Skeletal muscle cell (primary cell): ENCODE measurements around the gene URAD.

Experiments
- DNase-seq: peaks from one replicate; pipeline ENCODE4 v3.0.0-alpha.2; 2010; ENCODE audit warnings: low read depth
- H3K4me3 ChIP-seq: 2 replicates; pipeline ENCODE4 v1.5.1; 2011; ENCODE audit warnings: low read depth, mild to moderate bottlenecking, control low read depth, low read length, moderate library complexity

Gene URAD

DNA sequence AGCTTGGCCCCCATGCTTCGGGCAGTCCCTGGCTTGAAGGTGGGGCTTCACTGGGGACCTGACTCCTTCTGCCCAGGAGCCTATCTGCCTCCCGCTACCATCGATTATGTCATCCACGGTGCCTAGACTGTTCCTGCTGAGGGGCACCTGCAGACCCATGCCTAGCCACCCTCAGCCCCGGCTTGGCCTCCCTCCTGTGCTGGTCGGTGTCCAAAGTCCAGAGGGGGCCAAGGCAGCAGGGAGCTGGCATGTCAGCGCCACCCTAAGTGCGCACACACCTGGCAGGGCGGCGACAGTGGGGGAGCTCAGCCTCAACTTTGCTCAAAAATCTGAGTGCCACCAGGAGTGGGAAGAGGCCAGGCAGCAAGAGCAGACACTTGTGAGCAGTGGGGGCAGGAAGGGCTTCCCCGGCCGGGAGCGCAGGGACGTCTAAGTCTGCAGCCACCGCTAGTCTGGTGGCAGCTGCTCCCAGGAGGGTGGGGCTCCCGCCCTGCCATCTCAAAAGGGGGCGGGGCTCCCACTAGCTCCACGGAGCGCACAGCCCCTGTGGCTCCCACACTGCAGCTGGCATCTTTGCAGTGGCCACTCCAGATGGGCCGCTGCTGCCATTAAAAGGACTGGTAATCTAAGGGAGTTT is 13.5 kb upstream of the URAD start:
- no peak overlapping the region for H3K4me3 ChIP-seq
- DNase-seq = no peak

DNA sequence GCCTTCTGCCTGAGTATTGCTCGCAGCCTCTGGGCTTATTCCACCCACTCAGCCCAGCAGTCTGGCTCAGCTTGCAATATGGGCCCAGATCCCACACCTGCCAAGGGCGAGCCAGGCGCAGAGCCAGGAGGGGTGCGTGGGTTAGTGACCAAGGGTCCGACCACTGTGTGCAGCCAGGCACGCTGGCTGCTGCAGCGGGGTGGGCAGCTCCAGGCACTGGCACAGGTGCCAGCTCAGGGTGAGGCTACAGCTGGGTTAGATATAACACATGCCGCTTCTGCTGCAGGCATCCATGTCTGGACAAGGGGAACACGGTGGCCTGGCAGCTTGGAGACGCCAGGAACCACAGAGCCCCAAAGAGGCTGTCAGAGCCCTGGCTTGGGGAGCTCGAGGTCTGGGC is 12.6 kb upstream of the URAD start:
- no peak overlapping the region for H3K4me3 ChIP-seq
- DNase-seq = no peak

DNA sequence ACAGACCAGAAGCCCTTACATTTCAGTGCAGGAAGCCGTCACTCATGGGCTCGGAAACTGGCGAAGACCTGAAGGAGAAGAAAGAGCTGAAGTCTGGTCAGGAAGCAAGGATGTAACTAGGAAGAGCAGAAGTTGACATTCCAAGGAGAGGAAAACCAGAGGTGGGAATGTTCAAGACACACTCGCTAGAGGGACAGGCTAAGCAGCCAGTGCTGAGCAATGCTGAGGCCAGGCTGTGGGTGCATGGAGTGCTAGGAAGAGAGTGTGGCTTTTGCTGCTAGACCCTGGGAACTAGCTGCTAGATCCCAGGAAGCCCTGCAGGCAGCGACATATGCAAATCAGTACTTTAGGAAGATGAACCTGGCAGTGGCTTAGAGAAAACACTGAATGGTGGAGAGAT is 12.1 kb upstream of the URAD start:
- DNase-seq = no peak
- no peak overlapping the region for H3K4me3 ChIP-seq

DNA sequence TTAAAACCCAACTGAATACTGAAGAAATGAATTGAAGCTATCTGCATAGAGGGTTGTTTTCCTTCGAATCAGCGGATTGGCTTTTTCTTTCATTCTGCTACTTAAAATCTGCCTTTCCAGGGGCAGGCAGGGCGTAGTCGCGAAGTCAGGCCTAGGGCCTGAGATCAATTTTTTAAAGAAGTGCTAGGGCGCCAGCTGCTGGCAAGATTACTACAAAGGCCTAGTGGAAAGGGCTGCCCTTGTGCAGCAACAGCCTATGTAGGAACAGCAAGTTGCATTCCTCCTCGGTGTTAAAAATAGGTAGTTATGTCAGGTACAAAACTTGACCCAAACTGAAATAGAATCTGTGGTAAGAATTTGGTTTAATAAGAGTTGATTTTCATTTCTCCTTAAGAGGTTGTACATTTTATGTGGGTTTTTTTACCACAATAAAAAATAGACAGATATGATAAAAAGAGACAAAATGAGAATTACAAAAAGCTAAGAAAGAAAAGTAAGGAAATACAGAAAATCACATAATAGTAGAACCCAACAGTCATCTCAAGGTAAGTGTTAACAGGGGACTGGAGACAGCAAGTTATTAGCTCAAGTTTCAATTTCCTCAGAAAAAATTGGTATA is 9.5 kb upstream of the URAD start:
- no peak overlapping the region for H3K4me3 ChIP-seq
- DNase-seq = no peak

DNA sequence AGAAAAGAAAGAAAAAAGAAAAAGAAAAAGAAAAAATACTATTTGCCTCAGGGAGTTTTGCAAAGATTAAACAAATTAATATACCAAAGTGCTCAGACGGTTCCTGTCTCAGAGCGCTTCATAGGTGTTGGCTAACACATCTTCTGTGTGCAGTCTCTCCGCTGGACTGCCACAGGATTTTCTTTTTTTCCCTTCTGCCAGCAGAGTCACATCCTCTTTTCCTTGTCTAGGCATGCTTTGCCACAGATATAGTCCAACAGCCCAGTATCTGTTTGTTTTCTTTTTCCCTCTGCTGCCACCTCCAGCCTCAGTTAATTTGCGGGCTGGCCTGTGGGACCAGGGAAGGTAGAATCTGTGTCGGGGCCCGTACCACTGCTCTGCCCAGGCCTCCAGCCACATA is 3.4 kb upstream of the URAD start:
- no peak overlapping the region for H3K4me3 ChIP-seq
- no peak for DNase-seq

DNA sequence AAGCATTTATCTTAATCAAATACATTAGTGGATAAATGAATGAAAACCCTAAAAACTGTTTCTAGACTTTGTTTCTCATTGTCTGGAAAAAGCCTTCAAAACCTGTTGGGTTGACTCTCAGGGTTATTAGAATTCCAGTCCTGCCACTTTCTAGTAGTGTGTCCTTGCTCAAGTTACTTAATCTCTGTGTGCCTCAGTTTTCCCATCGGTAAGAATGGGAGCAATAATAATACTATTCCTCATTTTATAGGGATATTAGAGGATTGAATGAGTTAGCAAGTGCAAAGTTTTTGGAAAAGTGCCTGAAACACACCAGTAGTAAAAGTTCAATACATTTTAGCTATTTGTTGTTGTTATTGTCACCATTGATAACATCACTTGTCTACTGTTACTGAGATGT is 2.9 kb downstream of the URAD start:
- no peak overlapping the region for H3K4me3 ChIP-seq
- no peak for DNase-seq

DNA sequence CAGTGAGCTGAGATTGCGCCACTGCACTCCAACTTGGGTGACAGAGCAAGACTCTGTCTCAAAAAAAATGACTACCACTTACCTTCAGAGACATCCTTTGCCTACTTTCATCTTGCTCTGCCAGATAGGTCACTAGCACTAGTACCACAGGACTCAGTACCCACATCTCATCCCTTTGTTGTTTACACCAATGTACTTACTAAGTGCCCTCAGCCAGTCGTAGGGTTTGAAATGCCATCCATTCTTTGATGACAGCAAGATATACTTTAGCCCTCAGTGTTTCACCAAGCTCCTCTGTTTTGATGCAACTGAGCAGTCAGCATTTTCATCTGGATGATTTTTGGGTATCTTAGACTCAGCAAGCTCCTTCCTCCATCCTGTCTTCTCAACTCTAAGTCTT is 6.1 kb downstream of the URAD start:
- H3K4me3 ChIP-seq = no peak overlapping the region
- DNase-seq = no peak

DNA sequence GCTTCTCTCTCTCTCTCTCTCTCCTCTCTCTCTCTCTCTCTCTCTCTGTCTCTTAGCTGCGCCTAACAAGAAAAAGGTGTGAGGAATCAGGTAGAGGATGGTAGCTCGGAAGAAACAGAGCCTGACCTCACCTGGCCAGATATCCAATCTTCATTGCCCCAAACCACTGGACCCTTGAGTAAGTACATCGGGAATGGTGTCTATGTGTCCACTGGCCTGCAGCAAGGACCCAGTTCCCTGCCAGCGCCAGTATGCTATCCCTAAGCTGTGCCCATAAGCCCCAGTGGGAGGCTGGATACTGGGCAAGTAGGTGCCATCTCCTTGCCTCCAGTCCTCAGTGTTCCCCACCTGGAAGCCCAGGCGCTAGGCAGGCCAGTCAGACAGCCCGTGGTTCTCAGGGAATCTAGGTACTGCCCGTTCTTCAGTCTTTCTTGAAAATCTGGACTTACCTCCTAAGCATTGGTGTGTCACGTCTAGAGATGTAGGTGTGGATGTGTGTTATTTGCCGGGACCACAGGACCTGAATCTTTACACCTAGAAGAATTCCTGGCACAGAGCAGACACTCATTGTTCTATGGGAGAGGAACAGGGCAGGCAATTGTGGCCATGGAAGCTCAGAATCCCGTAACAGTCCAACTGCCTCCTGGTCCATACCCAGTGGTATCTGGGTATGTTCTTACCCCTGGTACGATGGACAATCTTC is 7.3 kb downstream of the URAD start:
- no peak overlapping the region for H3K4me3 ChIP-seq
- DNase-seq = no peak

DNA sequence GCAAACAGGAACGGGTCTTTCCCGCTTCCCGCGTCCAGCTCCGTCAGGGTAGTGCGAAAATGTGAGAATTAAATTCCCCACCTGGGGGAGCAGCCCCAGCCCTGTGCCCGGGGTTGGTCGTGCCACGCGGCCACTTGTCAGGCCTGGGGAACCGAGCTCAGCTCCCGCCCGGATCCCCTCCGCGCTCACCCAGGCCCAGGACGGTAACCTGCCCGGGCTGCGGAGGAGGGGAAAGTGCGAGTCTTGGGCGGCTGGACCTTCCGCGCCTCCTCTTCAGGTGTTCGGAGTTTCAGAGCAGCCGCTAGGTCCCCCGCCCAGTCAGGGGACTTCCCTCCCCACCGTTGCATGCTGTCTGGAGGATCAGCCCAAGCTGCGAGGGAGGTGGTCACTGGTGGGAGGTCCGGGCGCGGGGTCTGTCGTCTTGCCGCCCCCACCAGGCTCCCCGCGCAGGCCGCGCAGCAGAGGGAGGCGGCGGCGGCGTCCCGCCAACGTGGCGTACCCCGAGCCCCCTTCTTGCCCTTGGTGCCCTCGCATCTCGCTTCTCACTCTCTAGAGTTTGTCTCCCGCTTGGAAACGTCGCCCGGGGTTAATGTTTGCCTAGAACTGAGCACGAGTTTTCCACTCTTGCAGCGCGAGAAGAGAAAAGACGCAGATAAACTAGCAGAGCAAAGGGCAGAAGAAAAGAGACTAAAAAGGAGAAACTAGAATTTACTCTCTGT is 8.1 kb downstream of the URAD start:
- H3K4me3 ChIP-seq = no peak overlapping the region
- DNase-seq = no peak

DNA sequence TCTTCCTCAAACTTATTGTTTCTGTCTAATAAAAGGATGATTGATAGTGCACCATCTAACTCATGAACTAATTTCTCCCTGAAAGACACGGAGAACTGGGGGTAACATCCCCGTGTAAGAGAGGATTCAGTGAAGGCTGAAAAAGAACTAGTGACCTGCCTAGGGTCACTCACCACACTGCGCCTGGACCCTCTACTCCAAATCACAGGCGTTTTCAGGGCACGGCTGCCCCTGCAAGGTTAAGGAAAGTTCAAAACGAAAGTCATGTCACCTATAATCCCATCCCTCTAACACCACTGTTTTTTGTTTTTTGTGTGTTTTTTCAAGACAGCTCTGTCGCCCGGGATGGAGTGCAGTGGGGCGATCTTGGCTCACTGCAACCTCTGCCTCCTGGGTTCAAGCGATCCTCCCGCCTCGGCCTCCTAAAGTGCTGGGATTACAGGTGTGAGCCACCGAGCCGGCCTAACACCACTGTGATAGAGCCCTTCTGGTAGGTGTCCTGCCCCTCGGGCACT is 8.7 kb downstream of the URAD start:
- no peak overlapping the region for H3K4me3 ChIP-seq
- no peak for DNase-seq

DNA sequence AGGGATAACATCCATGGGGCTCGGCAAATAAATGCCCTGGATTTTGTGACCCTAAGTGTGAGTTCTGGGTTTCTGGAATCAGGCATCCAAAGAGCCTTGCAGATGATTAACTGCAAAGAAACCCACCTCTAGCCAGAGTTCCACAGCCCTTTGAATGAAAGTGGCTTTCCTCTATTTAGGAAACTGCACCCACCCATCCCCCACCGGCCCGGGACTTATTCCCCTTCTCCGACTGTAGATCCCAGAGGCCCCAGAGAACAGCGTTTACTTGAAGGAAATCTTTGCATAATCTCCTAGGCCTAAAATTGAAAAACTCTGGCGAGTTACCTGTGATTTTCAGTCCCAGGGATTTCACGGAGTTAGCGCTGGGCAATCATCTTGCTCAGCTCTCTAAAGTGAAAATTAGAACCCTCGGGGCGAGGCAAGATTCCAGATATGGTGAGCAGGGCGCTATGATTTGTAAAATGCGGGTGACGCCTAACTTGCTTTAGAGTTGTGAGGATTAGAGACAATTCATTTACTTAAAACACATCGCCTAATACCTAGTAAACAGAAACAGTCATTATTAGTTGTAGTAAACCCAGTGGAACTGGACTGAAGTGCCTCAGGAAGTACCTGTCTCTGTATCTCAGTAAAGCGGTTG is 9.4 kb downstream of the URAD start:
- DNase-seq = no peak
- no peak overlapping the region for H3K4me3 ChIP-seq

DNA sequence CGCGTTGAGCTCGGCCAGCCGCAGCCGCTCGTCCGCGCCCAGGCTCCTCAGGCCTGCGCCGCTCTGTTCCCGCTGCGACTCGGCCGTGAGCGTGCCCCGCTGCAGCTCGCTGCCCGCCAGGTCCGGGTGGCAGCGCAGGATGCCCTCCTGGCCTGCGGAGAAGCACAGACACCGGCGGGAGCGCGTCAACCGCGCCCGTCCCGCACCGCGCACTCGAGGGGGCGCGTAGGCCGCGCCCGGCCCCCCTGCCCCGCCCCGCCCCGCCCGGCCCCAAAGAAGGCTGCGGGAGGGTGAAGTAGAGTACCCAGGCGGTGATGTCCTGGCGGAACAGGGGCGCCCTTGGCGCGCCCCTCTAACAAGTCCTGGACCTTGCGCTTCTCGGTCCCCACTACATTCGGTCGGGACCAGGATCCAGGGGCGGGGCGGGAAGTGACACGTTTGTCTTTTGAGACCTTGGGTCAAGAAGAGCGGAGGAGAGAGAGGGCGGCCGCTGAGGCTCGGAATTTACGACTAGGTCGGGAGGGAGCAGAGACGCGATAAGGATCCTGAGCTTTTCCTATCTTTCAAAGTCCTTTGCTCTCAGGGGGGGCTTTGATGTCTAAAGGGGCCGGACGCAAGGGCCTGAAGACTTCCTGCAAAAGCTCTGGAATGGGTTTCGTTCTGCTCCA is 10.1 kb downstream of the URAD start:
- no peak for DNase-seq
- no peak overlapping the region for H3K4me3 ChIP-seq

DNA sequence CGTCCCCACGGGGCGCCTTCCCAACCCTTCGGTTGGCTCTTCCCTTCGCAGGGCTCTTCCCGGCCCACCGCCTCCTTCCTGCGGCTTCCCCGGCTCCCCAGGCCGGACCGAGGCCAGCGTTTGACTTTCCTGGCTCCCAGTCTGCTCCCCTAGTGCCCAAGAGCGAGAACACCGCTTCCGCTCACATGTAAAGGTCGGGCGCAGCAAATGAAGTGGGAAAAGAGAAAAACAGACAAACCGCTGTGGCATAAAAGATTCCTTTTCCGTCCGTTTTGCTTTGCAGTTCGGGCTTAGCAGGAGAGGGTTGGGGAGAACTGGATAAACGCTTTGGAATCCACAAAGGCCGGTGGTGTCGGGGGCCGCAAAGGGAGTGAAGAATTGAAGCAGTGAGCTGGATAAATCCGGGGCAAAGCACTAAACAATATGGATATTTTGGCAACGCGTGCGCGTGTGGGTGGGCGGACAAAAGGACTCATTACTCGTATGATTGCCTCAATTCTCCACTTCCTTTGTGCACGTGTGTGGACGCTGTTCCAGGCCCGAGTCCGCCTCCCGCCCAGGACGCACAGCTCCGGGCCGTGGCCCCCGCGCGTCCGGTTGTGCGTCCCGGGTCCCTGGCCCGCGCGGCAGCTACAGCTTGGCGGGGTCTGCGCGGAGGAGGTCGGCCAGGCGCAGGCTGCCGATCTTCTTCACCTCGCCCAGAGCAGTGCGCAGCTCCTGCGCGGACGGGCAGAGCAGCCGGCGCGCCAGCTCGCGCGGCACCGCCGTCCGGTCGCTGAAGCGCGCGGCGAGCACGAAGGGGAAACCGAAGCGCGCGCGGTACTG is 10.8 kb downstream of the URAD start:
- no peak for DNase-seq
- no peak overlapping the region for H3K4me3 ChIP-seq

DNA sequence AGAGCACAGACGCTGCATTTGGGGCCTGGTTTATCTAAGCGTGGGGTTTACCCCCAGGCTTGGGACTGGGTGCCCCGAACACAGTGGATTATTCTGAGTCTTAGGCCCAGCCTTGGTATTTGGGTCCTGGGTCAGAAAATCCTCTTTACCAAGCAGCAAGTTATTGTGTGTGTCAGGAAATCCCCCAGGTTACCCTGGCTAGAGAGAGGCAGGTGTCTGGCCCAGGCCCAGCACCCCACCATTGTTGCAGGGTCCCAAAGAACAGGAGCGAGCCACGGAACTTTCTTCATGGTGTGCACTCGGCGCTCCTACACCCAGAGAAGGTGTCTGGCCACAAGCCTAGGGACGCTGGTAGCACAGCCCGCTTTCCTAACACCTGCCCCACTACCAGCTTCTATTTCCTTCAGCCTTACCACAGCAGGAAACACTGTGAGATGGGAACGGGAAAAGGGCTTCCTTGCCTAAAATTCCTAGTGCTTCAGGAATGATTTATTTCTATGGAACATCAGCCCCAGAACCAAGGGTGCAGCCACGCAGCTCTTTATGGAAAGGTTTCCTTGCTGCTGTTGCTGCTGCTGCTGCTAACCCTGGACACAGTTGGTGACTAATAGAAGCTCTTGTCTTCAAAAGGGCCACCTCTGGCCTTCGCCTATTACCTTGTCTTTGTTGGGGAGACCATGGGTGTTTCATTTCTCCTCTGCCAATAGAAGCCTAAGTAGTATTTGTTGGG is 12.0 kb downstream of the URAD start:
- DNase-seq = no peak
- H3K4me3 ChIP-seq = no peak overlapping the region

DNA sequence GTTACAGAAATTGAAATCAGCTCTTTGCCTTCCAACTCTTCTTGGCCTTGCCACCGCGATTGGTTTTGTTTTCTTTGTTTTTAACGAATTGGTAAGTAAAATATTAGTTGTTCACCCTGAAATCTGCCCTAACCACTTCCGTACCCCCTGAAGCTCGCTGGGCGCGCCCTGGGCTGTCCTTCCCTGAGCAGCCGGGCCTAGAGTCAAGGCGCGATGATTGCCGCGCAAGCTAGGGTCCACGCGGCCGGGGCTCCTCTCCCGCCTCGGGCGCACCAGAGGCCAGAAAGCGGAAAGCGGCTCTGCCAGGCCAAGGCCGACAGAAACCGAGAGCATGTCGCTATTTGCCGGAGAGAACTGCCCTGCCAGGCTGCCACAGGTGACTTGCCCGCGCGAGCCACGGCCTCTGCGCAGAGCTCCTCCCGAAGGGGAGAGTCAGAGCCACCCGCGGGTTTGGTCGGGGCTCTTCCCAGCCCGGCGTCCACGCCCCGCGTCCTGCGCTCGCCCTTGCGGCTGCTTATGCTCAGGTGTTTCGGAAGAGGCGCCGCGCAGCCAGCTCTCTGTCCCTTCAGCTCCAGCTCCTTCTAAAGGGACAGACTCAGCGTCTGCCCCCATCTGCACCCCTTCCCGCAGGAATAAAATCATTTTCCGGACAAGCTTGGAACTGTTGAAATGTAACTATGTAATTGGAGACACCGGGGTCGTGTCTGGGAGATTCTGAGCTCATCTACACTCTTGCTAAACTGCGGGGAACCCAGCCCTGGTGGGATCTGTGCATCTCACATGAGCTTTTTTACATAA is 12.7 kb downstream of the URAD start:
- no peak overlapping the region for H3K4me3 ChIP-seq
- DNase-seq = no peak

DNA sequence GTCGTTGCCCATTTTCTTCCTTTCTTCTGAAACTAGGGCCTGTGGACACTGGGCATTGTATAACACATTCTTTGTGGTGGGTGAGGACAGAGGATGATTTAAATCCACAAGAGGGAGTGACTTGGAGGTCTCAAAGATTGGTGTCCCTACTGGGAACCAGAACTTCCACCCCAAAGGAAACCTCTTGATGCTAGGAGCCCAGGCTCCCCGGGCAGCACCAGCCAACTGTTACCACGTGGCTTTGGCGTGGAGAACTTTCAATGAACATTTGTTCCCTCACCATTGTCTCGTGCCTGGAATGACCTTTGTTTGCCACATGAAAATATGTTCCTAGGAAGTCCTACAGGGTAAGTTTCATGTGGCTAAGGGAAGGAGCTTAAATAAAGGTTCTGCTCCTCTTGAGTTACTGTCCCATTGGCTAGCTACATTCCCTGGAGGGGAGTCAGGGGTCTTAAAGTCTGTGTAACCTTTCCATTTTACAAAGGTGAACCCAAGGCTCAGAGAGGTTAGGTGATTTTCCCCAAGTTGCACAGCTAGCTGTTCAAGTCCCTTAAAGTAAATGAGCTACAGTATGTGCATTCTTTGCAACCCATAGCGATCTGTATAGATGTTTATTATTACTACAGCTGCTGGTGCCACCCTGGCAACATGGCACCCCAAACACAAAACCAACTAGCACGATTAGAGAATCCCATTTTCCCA is 14.4 kb downstream of the URAD start:
- no peak for DNase-seq
- H3K4me3 ChIP-seq = no peak overlapping the region

DNA sequence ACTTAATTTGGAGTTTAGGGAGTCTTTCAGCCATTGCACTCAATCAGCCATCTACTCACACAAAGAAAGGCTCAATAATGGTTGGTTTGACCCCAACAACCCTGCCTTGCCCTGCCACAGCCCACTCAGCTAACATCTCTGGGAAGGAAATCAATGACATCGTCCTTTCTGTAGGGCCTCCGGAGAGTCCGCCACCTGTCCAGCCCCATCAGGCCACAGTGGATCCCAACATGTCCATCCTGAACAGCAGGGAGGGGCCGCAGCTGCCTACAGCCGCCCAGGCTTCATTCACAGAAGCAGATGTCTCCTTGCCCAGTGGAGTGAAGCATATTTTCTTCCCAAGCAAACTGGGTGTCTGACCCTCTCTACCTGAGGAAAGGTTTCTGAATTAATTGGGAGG is 15.2 kb downstream of the URAD start:
- no peak overlapping the region for H3K4me3 ChIP-seq
- no peak for DNase-seq
